HCT116 (cell line): ENCODE measurements around the gene ZP1.

Experiments used
- CEBPB ChIP-seq: IDR thresholded peaks from 2 replicates; pipeline ENCODE4 v1.6.1; 2012; ENCODE audit warnings: low read depth
- CTCF ChIP-seq, 3 experiments: fragments of 200-600 bp in 1 of 3; sonication (generic) in 1 of 3; IDR thresholded peaks in 2 of 3; conservative IDR thresholded peaks in 1 of 3; 2 replicates each; pipeline ENCODE4 v1.5.1; 2012 to 2017; ENCODE audit warnings: low read depth in 2 of 3, low read length in 2 of 3, antibody characterized with exemption in 1 of 3, borderline replicate concordance in 1 of 3, control low read depth in 1 of 3, mild to moderate bottlenecking in 1 of 3, mixed read lengths in 1 of 3, mixed run types in 1 of 3, moderate library complexity in 1 of 3; ENCODE audit not compliant: insufficient read depth in 1 of 3
- EGR1 ChIP-seq: IDR thresholded peaks from 2 replicates; pipeline ENCODE4 v1.6.1; 2012; ENCODE audit warnings: low read depth
- EZH2 ChIP-seq: fragments of 200-600 bp; sonication (generic); IDR thresholded peaks from 2 replicates; pipeline ENCODE4 v1.6.1; 2017; ENCODE audit warnings: antibody characterized with exemption, mixed run types
- MAX ChIP-seq: IDR thresholded peaks from 2 replicates; pipeline ENCODE4 v1.6.1; 2012
- POLR2A ChIP-seq: IDR thresholded peaks from 2 replicates; pipeline ENCODE4 v1.7.0; 2011; ENCODE audit warnings: borderline replicate concordance; ENCODE audit not compliant: insufficient read depth, insufficient read length; ENCODE audit errors: extremely low read depth
- POLR2AphosphoS5 ChIP-seq: IDR thresholded peaks from 2 replicates; pipeline ENCODE4 v1.6.1; 2011; ENCODE audit warnings: mild to moderate bottlenecking, low read depth, low read length, moderate library complexity
- RAD21 ChIP-seq: IDR thresholded peaks from 2 replicates; pipeline ENCODE4 v1.6.1; 2012; ENCODE audit warnings: low read depth, mild to moderate bottlenecking
- SIN3A ChIP-seq: IDR thresholded peaks from 2 replicates; pipeline ENCODE4 v1.6.1; 2012; ENCODE audit warnings: low read depth
- SRF ChIP-seq: IDR thresholded peaks from 2 replicates; pipeline ENCODE4 v1.6.1; 2012; ENCODE audit warnings: low read depth
- TCF7L2 ChIP-seq: IDR thresholded peaks from 2 replicates; pipeline ENCODE4 v1.7.0; 2011; ENCODE audit warnings: borderline replicate concordance, inconsistent platforms; ENCODE audit not compliant: insufficient read depth, insufficient read length; ENCODE audit errors: extremely low read depth

GRCh38 chr11:60871378-60872061, 4.2 kb downstream of the ZP1 start:
- TF ChIP-seq CEBPB (no peak), POLR2A (no peak), SIN3A (no peak), CTCF (IDR thresholded peaks at IDR 0.05 in 2 of 3, conservative IDR thresholded peaks at IDR 0.05 in 1 of 3; ENCODE audit: borderline replicate concordance in 1 of 3, insufficient read depth in 1 of 3, low read depth in 2 of 3, low read length in 2 of 3) (0 out of 6 replicates have a peak, but pooled peaks of 1 of the 3 experiments have one; percentile 2), TCF7L2 (no peak), POLR2AphosphoS5 (no peak), MAX (no peak), EZH2 (no peak), EGR1 (no peak), RAD21 (no peak), SRF (no peak)
